GM21737 (cell line): ENCODE data around the gene PTPN3.
A peak's percentile ranks its signal among the peaks of the same experiment; 100 is the strongest.

Experiments
- ATAC-seq: cut with Tn5 transposase; IDR thresholded peaks from one replicate; pipeline ENCODE4 v1.9.1; 2021; ENCODE audit warnings: mild to moderate bottlenecking, moderate library complexity; ENCODE audit not compliant: unreplicated experiment

PTPN3 gene

GRCh38 chr9:109454601-109455155 lies 43.4 kb downstream of the PTPN3 start:
- no peak for ATAC-seq

GRCh38 chr9:109454041-109454440 lies 44.1 kb downstream of the PTPN3 start:
- no peak for ATAC-seq

- no peak for ATAC-seq
These were observed 44.8 kb downstream of the PTPN3 start for GRCh38 chr9:109453210-109453842.

GRCh38 chr9:109452761-109453160 lies 45.3 kb downstream of the PTPN3 start:
- ATAC-seq = no peak

GRCh38 chr9:109451311-109452025 lies 46.6 kb downstream of the PTPN3 start:
- no peak for ATAC-seq

GRCh38 chr9:109450346-109450745 lies 47.8 kb downstream of the PTPN3 start:
- ATAC-seq = no peak

DNA sequence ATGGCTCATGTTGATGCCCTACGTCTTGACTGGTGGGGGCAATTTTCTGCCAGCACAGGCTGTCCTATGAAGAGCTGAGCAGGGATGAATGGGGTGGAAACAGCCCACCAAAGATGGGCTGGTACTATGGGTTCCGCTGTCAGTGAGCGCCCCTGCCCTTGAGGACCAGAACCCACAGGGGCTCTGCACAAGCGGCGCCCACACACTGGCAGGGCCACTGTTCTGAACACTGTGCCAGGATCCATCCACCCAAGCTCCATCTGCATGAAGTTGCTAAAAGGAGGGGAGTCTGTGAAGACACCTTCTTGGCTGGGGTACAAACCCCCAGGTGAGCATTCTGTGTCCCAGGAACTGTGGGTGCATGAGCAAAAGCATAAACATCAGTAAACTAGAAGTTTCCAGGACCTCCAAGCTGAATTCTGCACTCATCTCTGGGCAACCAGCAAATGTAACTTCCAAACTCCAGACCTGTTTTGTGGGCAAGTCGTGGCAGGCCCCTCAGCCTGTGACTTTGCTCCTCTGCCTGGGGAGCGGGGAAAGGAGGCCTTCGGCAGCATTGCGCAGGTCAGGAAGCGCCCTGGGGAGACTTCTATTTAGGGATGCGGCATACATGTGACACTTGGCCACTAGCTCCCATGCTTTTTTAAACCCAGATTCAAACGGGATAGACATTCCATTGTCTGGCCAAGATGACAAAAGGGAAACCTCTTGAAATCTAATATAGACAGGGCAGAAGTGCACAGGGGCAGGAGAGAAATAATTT lies 48.9 kb downstream of the PTPN3 start:
- no peak for ATAC-seq

DNA sequence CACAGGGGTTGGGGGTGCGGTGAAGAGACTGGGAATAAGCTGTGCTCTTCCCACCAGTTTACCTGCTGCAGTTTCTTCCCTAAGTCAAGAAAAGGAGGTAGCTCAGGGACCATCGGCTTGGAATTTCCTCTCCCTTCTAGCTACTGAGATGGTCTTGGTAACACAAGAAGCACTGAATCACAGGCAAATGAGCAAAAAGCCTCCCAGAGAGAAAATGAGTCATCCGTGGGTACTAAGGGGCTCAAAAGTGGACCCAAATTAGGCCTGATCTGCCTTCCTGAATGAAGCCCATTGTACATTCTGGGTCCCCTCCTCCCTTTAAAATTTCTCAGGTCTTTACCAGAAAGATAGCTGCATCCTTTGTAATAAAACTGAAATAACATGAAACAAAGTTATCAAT lies 49.9 kb downstream of the PTPN3 start:
- ATAC-seq = no peak

DNA sequence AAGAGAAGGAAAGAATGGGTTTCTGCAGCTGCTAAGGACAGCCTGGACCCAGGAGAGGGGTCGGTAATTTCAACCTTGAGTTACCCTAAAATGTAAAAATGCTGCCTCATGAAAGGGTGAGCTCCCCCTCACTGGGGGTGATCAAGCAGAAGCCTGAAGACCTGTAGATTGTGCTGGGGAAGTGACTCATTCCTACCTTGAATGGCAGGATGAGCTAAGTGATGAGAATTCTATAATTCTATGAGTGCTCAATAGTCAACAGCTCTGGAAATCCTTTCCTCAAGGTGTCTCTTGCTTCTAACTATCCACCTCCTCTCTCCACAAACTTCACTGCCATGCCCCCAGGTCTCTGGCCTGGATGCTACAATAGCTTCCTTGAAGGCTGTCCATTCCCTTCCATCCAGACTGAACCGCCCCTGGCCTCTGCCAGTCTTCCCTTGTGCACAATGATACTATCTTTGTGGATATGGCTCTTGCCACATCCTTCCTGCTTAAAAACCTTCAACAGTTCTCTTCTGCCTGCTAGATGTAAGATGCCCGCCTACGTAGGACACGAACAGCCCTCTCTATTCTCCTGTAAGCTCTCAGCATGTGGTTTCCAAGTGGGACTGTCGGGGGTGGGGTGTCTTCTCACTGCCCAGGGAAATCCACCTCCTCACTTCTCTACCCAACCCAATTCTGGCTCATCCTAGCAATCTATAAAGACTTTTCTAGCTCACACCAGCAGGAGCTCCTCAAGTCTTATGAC lies 50.6 kb downstream of the PTPN3 start:
- ATAC-seq = no peak

- no peak for ATAC-seq
These were observed 53.3 kb downstream of the PTPN3 start for GRCh38 chr9:109444771-109445320.

GRCh38 chr9:109442716-109443115 lies 55.4 kb downstream of the PTPN3 start:
- no peak for ATAC-seq

DNA sequence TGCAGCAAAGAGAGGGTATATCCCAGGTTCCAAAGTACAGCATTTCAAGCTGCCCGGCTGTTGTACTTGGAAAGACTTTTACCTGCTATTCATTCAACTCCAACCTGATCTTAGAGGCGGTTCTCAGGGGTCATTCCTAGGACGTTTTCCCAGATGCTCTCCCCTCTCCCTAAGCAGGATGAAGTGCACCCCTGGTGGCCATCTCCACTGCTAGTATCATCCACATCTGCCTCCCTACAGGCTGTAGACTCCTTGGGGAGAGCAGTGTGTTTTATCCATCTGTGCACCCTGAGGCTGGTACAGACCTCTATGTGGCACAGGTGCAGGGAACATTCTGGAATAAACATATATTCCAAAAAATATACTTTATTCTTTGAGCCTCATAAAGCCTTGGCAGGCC lies 56.8 kb downstream of the PTPN3 start:
- ATAC-seq = no peak

- ATAC-seq = peak; percentile 86
These were observed 57.3 kb downstream of the PTPN3 start for GRCh38 chr9:109440797-109441287.

- ATAC-seq = peak; percentile 28
These were observed 58.0 kb downstream of the PTPN3 start for GRCh38 chr9:109440117-109440515.

GRCh38 chr9:109439378-109440116 lies 58.6 kb downstream of the PTPN3 start:
- ATAC-seq = no peak

DNA sequence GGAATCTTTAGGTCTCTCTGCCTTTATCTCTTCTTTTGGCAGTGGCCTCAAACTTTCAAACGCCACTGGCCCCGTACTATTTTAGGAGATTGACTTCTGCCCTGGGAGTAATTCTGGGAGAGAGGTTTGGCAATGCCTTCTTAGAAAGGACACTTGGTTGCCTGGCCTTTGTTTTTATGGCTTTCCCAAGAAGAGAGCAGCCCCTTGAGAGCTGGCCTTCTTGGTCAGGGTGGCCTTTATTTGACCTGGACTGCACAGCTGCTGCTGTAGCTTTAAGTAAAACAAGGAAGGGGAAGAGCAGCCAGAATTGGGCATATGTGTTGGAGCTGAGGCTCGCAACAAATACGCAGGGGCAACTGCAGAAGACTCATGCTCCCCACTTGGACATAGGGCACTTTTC lies 60.8 kb downstream of the PTPN3 start:
- ATAC-seq = no peak

- no peak for ATAC-seq
These were observed 62.0 kb downstream of the PTPN3 start for GRCh38 chr9:109436071-109436470.

DNA sequence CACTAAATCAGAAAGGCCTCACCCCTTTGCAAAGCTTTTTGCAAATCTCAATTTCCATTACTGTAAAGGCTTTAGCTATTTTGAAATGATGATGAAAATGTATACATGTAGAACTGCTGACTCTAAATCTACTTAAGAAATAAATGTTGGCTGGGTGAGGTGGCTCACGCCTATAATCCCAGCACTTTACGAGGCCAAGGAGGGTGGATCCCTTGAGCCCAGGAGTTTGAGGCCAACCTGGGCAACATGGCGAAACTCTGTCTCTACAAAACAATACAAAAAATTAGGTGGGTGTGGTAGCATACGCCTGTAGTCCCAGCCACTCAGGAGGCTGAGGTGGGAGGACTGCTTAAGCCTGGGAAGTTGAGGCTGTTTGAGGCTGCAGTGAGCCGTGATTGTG lies 64.6 kb downstream of the PTPN3 start:
- no peak for ATAC-seq

DNA sequence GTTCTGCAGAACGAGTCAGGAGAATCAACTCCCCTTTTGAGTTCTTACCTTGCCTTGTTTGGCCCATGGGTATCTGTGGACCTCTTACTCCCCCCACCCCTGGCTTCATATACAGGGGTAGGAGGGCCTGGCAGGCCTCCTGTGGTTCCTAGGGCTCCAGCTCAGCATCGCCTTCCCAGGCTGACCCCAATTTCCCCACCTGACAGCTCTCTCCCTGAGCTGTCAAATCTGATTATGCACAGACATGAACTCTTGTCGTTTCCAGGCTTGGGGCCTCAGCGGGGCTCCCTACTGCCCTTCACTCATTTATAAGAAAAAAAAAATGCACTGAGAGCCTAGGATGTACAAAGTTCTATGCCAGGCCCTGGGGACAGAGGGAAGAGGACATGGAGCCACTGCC lies 67.9 kb downstream of the PTPN3 start:
- no peak for ATAC-seq

- ATAC-seq = no peak
These were observed 69.3 kb downstream of the PTPN3 start for GRCh38 chr9:109428854-109429253.
